ENCODE data around the gene DISP3.

Gene DISP3

DNA sequence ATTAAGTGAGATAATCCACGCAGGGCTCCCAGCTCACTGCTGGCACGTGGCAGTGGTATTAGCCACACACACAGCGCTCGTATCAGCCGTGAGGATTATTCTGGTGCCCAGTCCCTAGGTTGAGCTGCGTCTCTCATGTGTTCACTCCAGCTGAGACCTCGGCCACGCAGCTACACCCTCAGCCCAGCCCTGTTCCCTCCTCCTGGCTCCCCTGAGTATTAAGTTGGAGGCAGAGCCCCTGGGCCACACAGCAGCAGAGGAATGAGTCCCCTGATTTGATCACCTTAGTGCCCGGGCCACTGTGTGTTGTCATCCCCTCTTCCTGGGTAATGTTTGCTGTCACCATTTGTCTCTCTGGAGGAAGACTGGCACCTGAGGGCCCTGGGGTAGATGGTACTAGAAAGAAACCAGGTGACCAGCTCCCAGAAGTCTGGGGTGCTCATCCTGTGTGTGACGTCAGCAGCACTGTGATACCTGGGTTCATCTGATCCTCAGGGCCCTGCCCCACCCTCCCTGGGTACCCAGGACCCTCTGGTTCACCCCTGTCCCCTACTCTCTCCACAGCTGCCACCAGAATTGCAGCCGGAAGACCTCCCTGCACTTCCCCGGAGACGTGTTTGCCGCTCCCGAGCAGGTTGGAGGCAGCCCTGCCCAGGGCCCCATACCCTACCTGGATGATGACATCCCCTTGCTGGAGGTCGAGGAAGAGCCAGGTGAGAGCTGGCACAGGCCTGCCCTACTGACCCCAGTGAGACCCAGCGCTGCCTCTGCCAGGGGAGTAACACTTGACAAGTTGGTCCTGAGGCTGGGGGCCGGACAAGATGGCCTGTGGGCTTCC is 40.1 kb downstream of the DISP3 start:
- no peaks in the 10 kb centered on the region for H3K27me3 ChIP-seq (ENCODE audit: low read depth)
- no peak for DNase-seq (ENCODE audit: low spot score in 2 of 2)
- no peaks in the 10 kb centered on the region for H3K9me3 ChIP-seq
- no peaks in the 10 kb centered on the region for H3K4me1 ChIP-seq
- in situ Hi-C loops (cut with MboI; ENCODE audit: low sequenced_read_pairs) = no loop called here
- H3K36me3 ChIP-seq (replicated peaks) = no peaks in the 10 kb centered on the region
- H3K4me3 ChIP-seq = no peak overlapping the region

DNA sequence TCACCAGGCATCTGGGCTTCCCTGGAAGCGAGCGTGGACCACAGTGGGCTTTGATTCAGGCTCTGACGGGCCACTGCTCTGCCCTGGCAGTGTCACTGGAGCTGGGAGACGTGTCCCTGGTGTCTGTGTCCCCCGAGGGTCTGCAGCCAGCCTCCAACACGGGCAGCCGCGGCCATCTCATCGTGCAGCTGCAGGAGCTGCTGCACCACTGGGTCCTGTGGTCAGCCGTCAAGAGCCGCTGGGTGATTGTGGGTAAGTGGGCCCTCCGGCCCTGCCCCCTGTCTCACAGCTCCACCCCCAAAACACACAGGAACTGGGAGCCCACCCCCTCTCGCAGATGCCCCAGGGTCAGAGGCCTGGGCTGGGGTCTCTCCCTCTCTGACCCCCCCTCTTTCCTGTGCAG is 40.7 kb downstream of the DISP3 start:
- DNase-seq (ENCODE audit: low spot score in 2 of 2) = no peak
- Histone ChIP-seq H3K9me3 (no peaks in the 10 kb centered on the region), H3K4me1 (no peaks in the 10 kb centered on the region), H3K4me3 (no peak overlapping the region), H3K36me3 (replicated peaks) (no peaks in the 10 kb centered on the region), H3K27me3 (ENCODE audit: low read depth) (no peaks in the 10 kb centered on the region)
- in situ Hi-C loops (cut with MboI; ENCODE audit: low sequenced_read_pairs) = no loop called here

DNA sequence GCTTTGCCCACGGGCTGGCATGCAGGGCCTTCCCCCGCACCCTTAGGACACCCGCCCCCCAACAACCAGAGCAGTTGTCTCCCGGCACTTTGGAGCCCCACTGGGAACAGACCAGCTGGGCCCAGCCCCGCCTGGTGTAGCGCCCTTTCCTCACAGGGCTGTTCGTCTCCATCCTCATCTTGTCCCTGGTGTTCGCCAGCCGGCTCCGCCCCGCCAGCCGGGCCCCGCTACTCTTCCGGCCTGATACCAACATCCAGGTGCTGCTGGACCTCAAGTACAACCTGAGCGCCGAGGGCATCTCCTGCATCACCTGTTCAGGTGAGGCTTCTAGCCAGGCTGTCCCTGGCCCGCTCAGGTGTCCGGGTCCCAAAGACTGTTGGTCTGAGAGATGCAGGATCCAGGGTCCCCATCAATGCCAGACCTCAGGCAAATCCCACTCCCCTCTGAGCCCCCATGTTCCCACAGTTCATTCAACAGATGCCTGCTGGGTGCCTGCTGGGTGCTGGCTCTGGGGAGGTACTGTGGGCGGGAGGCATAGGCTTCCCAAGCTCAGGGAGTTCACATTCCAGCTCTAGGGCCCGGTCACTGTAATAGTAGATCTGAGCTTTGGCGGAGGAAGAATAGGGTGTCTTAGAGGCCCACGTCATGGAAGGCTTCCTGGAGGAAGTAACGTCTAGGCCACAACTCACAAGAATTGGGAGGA is 41.7 kb downstream of the DISP3 start:
- Histone ChIP-seq H3K4me1 (no peaks in the 10 kb centered on the region), H3K27me3 (ENCODE audit: low read depth) (no peaks in the 10 kb centered on the region), H3K36me3 (replicated peaks) (no peaks in the 10 kb centered on the region), H3K4me3 (no peak overlapping the region), H3K9me3 (no peaks in the 10 kb centered on the region)
- in situ Hi-C loops (cut with MboI; ENCODE audit: low sequenced_read_pairs) = no loop called here
- DNase-seq (ENCODE audit: low spot score in 2 of 2) = no peak

DNA sequence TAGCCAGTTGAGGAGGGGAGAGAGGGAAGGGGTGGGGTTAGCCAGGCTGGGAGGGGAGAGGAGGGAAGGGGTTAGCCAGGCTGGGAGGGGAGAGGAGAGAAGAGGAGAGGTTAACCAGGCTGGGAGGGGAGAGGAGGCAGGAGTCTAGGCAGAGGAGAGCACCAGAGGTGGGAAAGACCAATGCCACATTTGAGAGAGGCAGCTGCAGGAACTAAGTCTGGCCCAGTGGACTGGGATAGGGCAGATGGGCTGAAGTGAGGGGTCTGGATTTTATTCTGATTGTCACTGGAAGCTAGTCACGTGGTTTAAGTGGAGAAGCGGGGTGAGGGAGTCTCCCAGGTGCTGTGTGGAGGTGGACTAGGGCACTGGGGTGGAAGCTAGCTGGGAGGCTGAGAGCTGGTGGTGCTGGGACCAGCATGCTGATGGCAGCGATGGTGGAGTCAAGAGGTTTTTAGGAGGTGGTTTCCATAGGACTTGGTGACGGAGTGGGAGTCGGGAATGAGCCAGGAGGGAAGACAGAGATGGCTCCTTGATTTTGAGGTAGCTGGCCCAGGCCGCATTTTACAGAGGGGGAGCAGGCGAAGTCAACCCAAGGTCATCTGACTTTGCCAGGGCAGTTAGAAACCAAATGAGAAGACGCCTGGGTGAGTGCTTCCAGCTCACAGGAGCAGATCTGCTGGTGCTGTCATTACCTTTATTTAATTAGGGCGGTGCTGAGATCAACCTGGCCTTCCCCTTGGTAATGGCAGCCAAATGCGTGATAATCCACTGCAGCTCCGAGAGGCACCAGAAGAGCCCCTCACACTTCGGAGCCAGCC is 42.8 kb downstream of the DISP3 start:
- H3K4me1 ChIP-seq = no peaks in the 10 kb centered on the region
- no peaks in the 10 kb centered on the region for H3K36me3 ChIP-seq (replicated peaks)
- no peaks in the 10 kb centered on the region for H3K27me3 ChIP-seq (ENCODE audit: low read depth)
- in situ Hi-C loops (cut with MboI; ENCODE audit: low sequenced_read_pairs) = no loop called here
- H3K4me3 ChIP-seq = no peak overlapping the region
- DNase-seq (ENCODE audit: low spot score in 2 of 2) = no peak
- no peaks in the 10 kb centered on the region for H3K9me3 ChIP-seq

DNA sequence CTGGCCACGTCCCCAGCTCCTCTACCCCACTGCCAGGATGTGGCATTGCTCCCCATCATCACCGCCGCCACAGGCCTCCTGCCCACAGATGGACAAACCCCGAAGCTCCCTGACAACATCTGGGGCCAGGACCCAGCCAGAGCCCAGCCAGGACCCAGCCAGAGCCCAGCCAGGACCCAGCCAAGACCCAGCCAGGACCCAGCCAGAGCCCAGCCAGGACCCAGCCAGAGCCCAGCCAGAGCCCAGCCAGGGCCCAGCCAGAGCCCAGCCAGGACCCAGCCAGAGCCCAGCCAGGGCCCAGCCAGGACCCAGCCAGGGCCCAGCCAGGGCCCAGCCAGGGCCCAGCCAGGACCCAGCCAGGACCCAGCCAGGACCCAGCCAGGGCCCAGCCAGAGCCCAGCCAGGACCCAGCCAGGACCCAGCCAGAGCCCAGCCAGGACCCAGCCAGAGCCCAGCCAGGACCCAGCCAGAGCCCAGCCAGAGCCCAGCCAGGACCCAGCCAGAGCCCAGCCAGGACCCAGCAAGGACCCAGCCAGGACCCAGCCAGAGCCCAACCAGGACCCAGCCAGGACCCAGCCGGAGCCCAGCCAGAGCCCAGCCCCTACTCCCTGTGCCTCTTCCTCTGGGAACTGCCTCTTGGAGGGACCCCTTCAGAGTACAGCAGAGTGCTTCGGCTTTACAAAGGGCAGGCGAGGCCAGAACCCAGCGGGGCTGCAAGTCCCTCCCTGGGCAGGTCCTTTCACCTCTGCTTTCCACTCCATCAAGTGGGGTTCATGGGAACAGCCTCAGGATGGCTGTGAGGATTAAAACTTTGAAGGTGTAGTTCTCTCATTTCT is 43.7 kb downstream of the DISP3 start:
- H3K36me3 ChIP-seq (replicated peaks) = no peaks in the 10 kb centered on the region
- H3K9me3 ChIP-seq = no peaks in the 10 kb centered on the region
- in situ Hi-C loops (cut with MboI; ENCODE audit: low sequenced_read_pairs) = no loop called here
- no peak overlapping the region for H3K4me3 ChIP-seq
- no peaks in the 10 kb centered on the region for H3K4me1 ChIP-seq
- no peak for DNase-seq (ENCODE audit: low spot score in 2 of 2)
- no peaks in the 10 kb centered on the region for H3K27me3 ChIP-seq (ENCODE audit: low read depth)

DNA sequence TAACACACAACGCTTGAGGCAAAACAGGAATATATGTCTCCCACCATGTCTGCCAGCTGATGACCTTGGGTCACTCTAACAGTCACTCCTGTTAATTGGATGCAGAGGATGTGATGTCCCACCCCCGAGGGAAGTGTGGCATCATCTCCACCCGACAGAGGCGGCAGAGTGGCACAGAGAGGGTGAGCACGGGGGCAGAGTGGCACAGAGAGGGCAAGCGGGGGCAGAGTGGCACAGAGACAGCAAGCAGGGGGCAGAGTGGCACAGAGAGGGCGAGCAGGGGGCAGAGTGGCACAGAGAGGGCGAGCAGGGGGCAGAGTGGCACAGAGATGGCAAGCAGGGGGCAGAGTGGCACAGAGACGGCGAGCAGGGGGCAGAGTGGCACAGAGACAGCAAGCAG is 44.3 kb downstream of the DISP3 start:
- peak in 1 of 2 experiments; percentile 0 for DNase-seq (ENCODE audit: low spot score in 2 of 2)
- in situ Hi-C loops (cut with MboI; ENCODE audit: low sequenced_read_pairs) = no loop called here
- Histone ChIP-seq H3K9me3 (no peaks in the 10 kb centered on the region), H3K27me3 (ENCODE audit: low read depth) (no peaks in the 10 kb centered on the region), H3K4me1 (no peaks in the 10 kb centered on the region), H3K4me3 (no peak overlapping the region), H3K36me3 (replicated peaks) (no peaks in the 10 kb centered on the region)

DNA sequence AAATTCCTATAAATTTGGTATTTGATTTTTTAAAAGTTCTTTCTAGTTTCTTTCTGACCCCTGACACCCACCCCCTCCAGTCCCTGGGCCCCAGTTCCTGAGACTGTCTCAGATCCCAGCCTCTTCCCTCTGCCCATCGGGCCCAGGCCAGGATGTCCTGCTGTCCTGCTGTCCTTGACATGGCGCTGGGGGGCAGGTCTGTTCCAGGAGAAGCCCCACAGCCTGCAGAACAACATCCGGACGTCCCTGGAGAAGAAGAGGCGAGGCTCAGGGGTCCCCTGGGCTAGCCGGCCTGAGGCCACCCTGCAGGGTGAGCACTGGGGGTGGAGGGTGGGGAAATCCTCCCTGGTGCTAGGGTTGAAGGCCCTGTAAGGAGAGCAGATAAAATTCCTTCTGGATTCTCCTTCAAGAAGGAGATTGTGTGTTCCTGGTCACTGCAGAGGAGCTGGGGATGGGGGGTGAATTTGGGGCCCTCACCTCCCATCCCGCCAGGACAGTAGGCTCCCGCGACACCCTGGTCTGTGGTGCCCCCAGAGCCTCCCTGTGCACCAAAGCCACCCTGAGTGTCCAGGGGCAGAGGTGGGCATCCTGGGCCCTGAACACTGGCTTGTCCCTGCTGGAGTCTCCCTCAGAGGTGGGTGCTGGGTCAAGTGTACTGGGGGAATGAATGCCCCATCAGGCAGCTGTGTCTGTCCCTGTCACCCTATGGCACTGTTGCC is 45.0 kb downstream of the DISP3 start:
- no peaks in the 10 kb centered on the region for H3K4me1 ChIP-seq
- in situ Hi-C loops (cut with MboI; ENCODE audit: low sequenced_read_pairs) = no loop called here
- no peaks in the 10 kb centered on the region for H3K9me3 ChIP-seq
- no peak overlapping the region for H3K4me3 ChIP-seq
- H3K27me3 ChIP-seq (ENCODE audit: low read depth) = no peaks in the 10 kb centered on the region
- DNase-seq (ENCODE audit: low spot score in 2 of 2) = peak in 1 of 2 experiments; percentile 4
- H3K36me3 ChIP-seq (replicated peaks) = no peaks in the 10 kb centered on the region

DNA sequence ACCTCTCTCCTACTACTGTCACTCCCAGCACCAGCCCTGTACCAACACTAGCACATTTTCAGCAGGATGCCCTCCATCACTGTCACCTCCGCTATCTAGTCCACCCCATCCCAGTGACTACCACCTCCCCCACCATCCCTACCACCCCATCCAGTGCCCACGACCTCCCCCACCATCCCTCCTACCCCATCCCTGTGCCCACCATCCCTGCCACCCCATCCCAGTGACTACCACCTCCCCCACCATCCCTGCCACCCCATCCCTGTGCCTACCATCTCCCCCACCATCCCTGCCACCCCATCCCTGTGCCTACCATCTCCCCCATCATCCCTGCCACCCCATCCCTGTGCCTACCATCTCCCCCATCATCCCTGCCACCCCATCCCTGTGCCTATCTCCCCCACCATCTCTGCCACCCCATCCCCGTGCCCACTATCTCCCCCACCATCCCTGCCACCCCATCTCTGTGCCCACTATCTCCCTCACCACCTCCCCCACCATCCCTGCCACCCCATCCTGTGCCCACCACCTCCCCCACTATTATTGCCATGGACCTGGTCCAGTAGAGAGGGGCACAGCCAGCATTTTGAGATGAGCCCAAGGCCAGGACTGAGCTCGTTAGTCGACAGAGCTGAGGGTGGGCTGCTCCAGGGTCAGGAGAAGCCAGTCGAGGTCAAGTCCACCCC is 45.7 kb downstream of the DISP3 start:
- Histone ChIP-seq H3K27me3 (ENCODE audit: low read depth) (0 out of 2 replicates have a peak, but pooled peaks cover 1% of the 10 kb centered on the region), H3K9me3 (no peaks in the 10 kb centered on the region), H3K36me3 (replicated peaks) (no peaks in the 10 kb centered on the region), H3K4me1 (no peaks in the 10 kb centered on the region), H3K4me3 (no peak overlapping the region)
- in situ Hi-C loops (cut with MboI; ENCODE audit: low sequenced_read_pairs) = no loop called here
- DNase-seq (ENCODE audit: low spot score in 2 of 2) = peak in 1 of 2 experiments; percentile 5

DNA sequence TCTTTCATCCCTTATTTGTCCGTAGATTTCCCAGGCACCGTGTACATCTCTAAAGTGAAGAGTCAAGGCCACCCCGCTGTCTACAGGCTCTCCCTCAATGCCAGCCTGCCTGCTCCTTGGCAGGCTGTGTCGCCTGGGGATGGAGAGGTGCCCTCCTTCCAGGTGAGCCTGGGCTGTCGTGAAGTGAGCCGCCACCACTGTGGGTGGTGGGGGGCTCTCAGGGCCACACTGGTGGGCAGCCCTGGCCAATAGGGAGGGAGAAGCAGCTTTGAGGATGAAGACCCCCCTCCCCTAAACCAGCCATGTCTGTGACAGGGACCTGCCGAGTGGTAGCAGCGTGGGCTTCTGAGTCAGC is 46.2 kb downstream of the DISP3 start:
- H3K4me1 ChIP-seq = no peaks in the 10 kb centered on the region
- in situ Hi-C loops (cut with MboI; ENCODE audit: low sequenced_read_pairs) = no loop called here
- no peaks in the 10 kb centered on the region for H3K9me3 ChIP-seq
- H3K27me3 ChIP-seq (ENCODE audit: low read depth) = peaks cover 4% of the 10 kb centered on the region; the same call in 1 of the 2 replicates
- H3K36me3 ChIP-seq (replicated peaks) = no peaks in the 10 kb centered on the region
- DNase-seq (ENCODE audit: low spot score in 2 of 2) = peak in 1 of 2 experiments; percentile 2
- no peak overlapping the region for H3K4me3 ChIP-seq

DNA sequence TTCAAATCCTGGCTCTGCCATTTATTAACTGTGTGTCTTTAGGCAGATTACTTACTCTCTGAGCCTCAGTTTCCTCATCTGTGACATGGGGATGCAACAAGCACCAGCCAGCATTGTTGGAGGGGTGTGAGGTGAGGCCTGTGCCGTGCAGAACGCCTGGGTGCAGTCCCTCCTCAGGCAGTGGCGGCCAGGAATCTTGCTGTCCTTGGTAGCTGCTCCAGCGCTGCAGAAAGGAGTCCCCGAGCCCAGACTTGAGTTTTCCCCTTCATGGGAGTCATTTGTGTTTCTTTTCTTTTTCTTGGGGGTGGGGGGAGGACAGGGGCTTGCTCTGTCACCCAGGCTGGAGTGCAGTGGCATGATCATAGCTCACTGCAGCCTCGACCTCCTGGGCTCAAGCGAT is 46.6 kb downstream of the DISP3 start:
- no peaks in the 10 kb centered on the region for H3K36me3 ChIP-seq (replicated peaks)
- no peak overlapping the region for H3K4me3 ChIP-seq
- H3K9me3 ChIP-seq = no peaks in the 10 kb centered on the region
- in situ Hi-C loops (cut with MboI; ENCODE audit: low sequenced_read_pairs) = no loop called here
- no peaks in the 10 kb centered on the region for H3K4me1 ChIP-seq
- H3K27me3 ChIP-seq (ENCODE audit: low read depth) = peaks cover 8% of the 10 kb centered on the region; the same call in 1 of the 2 replicates
- DNase-seq (ENCODE audit: low spot score in 2 of 2) = peak in 1 of 2 experiments; percentile 3

DNA sequence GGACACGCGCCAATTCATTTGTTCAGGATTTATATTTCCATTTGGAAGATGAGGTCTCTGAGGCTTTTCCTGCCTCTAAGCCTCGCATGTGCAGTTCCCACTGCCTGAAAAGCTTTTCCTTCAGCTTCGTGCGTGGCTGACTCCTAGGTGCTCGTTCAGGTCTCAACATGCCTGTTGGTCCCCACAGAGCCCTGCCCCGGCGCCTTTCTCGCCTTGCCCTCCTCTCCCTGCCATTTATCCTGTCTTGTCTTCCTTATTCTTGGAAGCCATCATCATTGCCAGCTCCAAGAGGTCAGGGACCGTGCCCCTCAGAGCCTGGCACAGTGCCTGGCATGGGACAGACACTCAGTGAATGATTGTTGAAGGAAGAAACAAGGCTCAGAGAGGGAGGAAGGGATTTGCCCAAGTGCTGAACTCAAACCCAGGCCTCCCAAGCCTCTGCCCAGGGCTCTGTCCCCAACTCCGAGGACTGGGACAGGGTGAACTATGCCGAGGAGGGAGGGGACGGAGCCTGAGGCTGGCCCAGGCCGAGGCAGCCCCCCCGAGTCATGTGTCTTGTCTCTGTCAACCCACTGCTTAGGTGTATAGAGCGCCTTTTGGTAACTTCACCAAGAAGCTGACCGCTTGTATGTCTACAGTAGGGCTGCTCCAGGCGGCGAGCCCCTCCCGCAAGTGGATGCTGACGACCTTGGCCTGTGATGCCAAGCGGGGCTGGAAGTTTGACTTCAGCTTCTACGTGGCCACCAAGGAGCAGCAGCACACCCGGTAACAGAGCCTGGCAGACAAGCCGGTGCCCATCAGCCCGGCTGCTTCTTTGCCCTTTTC is 47.3 kb downstream of the DISP3 start:
- DNase-seq (ENCODE audit: low spot score in 2 of 2) = peak in 1 of 2 experiments; percentile 4

More for the DNA sequence above, 47.3 kb downstream of the DISP3 start:
- Histone ChIP-seq H3K9me3 (no peaks in the 10 kb centered on the region), H3K27me3 (ENCODE audit: low read depth) (peaks cover 8% of the 10 kb centered on the region; the same call in 1 of the 2 replicates), H3K36me3 (replicated peaks) (no peaks in the 10 kb centered on the region), H3K4me3 (no peak overlapping the region), H3K4me1 (no peaks in the 10 kb centered on the region)
- in situ Hi-C loops (cut with MboI; ENCODE audit: low sequenced_read_pairs) = no loop called here
